HepG2 (cell line): ENCODE data around the gene PIK3R1. TPM values are rescaled to one million over a fixed set of nuclear protein-coding genes. Genes with fewer than 3 reads are reported as not detected.

Source experiments
- ATAC-seq: fragments of 200-7000 bp; cut with Tn5 transposase; 3 replicates; pipeline ENCODE4 v1.9.1; 2020; ENCODE audit warnings: mild to moderate bottlenecking, moderate library complexity
- BruUV-seq: library from RNA; stranded (reverse); fragments of 400-500 nt; replicated peaks from 2 replicates; lab custom pipeline; 2021; lab: Mats Ljungman, UMichigan
- CTCF ChIA-PET: fragments of 300-600 bp; formaldehyde crosslinking; extraction: SDS; loops from one replicate; lab custom pipeline; 2021; ENCODE audit warnings: low total read pairs, inconsistent platforms, low intra/inter-chr PET ratio; lab: Yijun Ruan, JAX
- POLR2A ChIA-PET: fragments of 350-600 bp; sonication (Branson Sonifier 250); formaldehyde crosslinking; loops from one replicate; lab custom pipeline; 2020; ENCODE audit warnings: antibody characterized with exemption, inconsistent platforms; lab: Yijun Ruan, JAX
- DNase-seq: peaks from one replicate; pipeline ENCODE4 v3.0.0-alpha.2; 2015; ENCODE audit warnings: low spot score
- FAIRE-seq: peaks from 3 replicates; lab custom pipeline; 2011; peaks lifted over from hg19 to GRCh38; lab: Jason Lieb, UNC
- H2AFZ ChIP-seq: one replicate; pipeline ENCODE4 v1.6.1; 2011; ENCODE audit warnings: low read length, inconsistent platforms
- H3K27ac ChIP-seq: fragments of 300-600 bp; 3 replicates; pipeline ENCODE4 v1.8.0; 2011; ENCODE audit warnings: mixed run types, mild to moderate bottlenecking, mixed read lengths, low read length, inconsistent platforms; ENCODE audit not compliant: insufficient read depth; ENCODE audit errors: extremely low read length
- H3K27me3 ChIP-seq, 2 experiments: fragments of 200-600 bp in 1 of 2; 2 replicates in 1 of 2; 3 replicates in 1 of 2; pipeline versions ENCODE4 v1.6.0 to v1.8.0; 2011; ENCODE audit warnings: low read length in 2 of 2, mild to moderate bottlenecking in 2 of 2, moderate library complexity in 2 of 2, inconsistent platforms in 1 of 2; ENCODE audit not compliant: insufficient read depth in 2 of 2, control insufficient read depth in 1 of 2
- H3K36me3 ChIP-seq, 2 experiments: fragments of 200-600 bp in 1 of 2; replicated peaks in 1 of 2; 2 replicates in 1 of 2; 3 replicates in 1 of 2; pipeline versions ENCODE4 v1.5.1 to v1.8.0; 2011; ENCODE audit warnings: low read length in 2 of 2, inconsistent platforms in 1 of 2; ENCODE audit not compliant: insufficient read depth in 2 of 2, control insufficient read depth in 1 of 2
- H3K4me1 ChIP-seq: 2 replicates; pipeline ENCODE4 v1.5.1; 2012; ENCODE audit warnings: low read length, inconsistent platforms; ENCODE audit not compliant: insufficient read depth
- H3K4me2 ChIP-seq: 2 replicates; pipeline ENCODE4 v1.6.0; 2011; ENCODE audit warnings: low read depth, low read length, inconsistent platforms
- H3K4me3 ChIP-seq, 3 experiments: fragments of 200-600 bp in 1 of 3; sonication (generic), shearing (Covaris generic) in 1 of 3; replicated peaks in 1 of 3; 2 replicates each; pipeline ENCODE4 v1.5.1; 2011 to 2016; ENCODE audit warnings: low read length in 3 of 3, inconsistent platforms in 2 of 3, low read depth in 2 of 3, mild to moderate bottlenecking in 2 of 3, control low read depth in 1 of 3, mixed read lengths in 1 of 3; ENCODE audit not compliant: insufficient read depth in 1 of 3
- H3K79me2 ChIP-seq: one replicate; pipeline ENCODE4 v1.6.1; 2011; ENCODE audit warnings: low read length, inconsistent platforms; ENCODE audit not compliant: insufficient read depth
- H3K9ac ChIP-seq: 2 replicates; pipeline ENCODE4 v1.6.0; 2011; ENCODE audit warnings: mild to moderate bottlenecking, low read depth, low read length, inconsistent platforms; ENCODE audit not compliant: insufficient read depth
- H3K9me3 ChIP-seq: 2 replicates; pipeline ENCODE4 v1.5.1; 2012; ENCODE audit warnings: mild to moderate bottlenecking, low read length
- H4K20me1 ChIP-seq: 2 replicates; pipeline ENCODE4 v1.6.0; 2011; ENCODE audit warnings: inconsistent platforms, mild to moderate bottlenecking, low read length, moderate library complexity; ENCODE audit not compliant: insufficient read depth
- POGK ChIP-seq: sonication (generic); formaldehyde crosslinking; conservative IDR thresholded peaks from 2 replicates; pipeline ENCODE4 v1.8.0; 2022; ENCODE audit warnings: mild to moderate bottlenecking, moderate library complexity, missing genetic modification reagents
- SP2 ChIP-seq: sonication (generic); formaldehyde crosslinking; IDR thresholded peaks from 2 replicates; pipeline ENCODE4 v1.5.1; 2020; ENCODE audit warnings: mild to moderate bottlenecking, missing genetic modification reagents
- TFDP2 ChIP-seq: sonication (generic); formaldehyde crosslinking; IDR thresholded peaks from 2 replicates; pipeline ENCODE4 v1.4.0; 2020; ENCODE audit warnings: missing genetic modification reagents
- THAP11 ChIP-seq: IDR thresholded peaks from 2 replicates; pipeline ENCODE4 v1.6.1; 2016; ENCODE audit warnings: missing biosample characterization, missing genetic modification reagents
- ZMYM4 ChIP-seq: sonication (generic); formaldehyde crosslinking; IDR thresholded peaks from 2 replicates; pipeline ENCODE4 v1.8.1; 2023; ENCODE audit warnings: mild to moderate bottlenecking, missing genetic modification reagents
- ZNF138 ChIP-seq: sonication (generic); formaldehyde crosslinking; IDR thresholded peaks from 2 replicates; pipeline ENCODE4 v1.5.0; 2020; ENCODE audit warnings: mild to moderate bottlenecking, low read depth, missing genetic modification reagents
- WGBS: methylation state at CpG from one replicate; pipeline ENCODE4 v1.1.6; 2017; ENCODE audit warnings: low lambda C conversion rate; 5-methylcytosine and 5-hydroxymethylcytosine counted together
- in situ Hi-C: cut with HindIII; loops from 2 replicates; pipeline ENCODE4 v1.10.0; 2017; ENCODE audit warnings: low pct_unique_long_range_greater_than_20kb; ENCODE audit not compliant: extremely low pct_ligation_motif_present
- intact Hi-C: fragments of 100-400 bp; cut with micrococcal nuclease; formaldehyde crosslinking; loops from one replicate; pipeline ENCODE4 v1.10.0; 2022; ENCODE audit not compliant: unreplicated experiment
- polyA plus RNA-seq, 8 experiments: library from polyadenylated mRNA; depleted of rRNA in 3 of 8; stranded (reverse) in 7 of 8; unstranded in 1 of 8; fragments of >200 nt; fragmentation: Illumina TruSeq in 4 of 8; extraction: Trizol in 4 of 8; gene quantifications; 2 replicates each; pipeline versions ENCODE4 v1.2.1 to v1.2.3, GENCODE V29; 2011 to 2016; ENCODE audit warnings: low read depth in 4 of 8, missing spikeins in 1 of 8, mixed read lengths in 1 of 8; ENCODE audit not compliant: insufficient read depth in 1 of 8
- total RNA-seq, 5 experiments: library from RNA; depleted of rRNA; stranded (reverse); fragments of >200 nt; fragmentation: Illumina TruSeq; extraction: Trizol; gene quantifications; 2 replicates each; pipeline ENCODE4 v1.2.3, GENCODE V29; 2016; ENCODE audit warnings: low read depth in 1 of 5

Gene PIK3R1
- total and polyA plus RNA-seq, 2 of the 13 experiments (the other 11 are each of a cell fraction or from before 2014, with no cell fraction given), result 8.4 to 21.3 TPM

DNA sequence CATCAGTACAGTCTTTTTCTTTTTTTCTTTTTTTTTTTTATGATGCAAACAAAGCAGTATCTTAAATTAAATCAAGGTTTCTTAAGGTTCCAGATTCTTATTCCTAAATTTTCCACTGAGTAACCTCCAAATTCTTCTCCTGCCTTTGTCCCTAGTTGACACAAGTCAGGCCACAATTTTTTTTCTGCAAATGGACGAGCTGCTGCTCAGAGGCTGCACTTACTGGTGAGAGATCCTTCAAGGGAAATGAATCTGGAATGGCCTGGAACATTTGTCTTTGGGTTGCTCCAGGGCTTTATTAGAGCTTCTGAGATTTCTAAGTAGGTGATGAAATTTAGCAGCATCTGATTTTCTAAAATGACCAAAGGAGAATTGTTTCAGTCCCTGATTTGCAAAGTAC lies 39.3 kb downstream of the PIK3R1 start (continued):
- TF ChIP-seq POGK (CRISPR knock-in tag), result no peak
- no peak for TF ChIP-seq ZNF138 (CRISPR knock-in tag)
- TF ChIP-seq ZMYM4 (CRISPR knock-in tag), result no peak
- no peak for TF ChIP-seq SP2 (CRISPR knock-in tag)

- no peak overlapping the region for H3K4me2 ChIP-seq
- WGBS, result 96% methylated on average over 6 of the region's 6 CpGs
- peaks cover 47% of the 10 kb centered on the region for H3K79me2 ChIP-seq
- intact Hi-C loops (no loop called here), in situ Hi-C loops (loop anchor here (10.0 kb wide), 1 partner anchor 761 kb away; no protein-coding TSS in a partner anchor)
- H3K9ac ChIP-seq, result no peak overlapping the region
- BruUV-seq, result no TSS peak
- no peak overlapping the region for H2AFZ ChIP-seq
- no peaks in the 10 kb centered on the region for H3K9me3 ChIP-seq
- H3K27me3 ChIP-seq, result no peaks in the 10 kb centered on the region
- no peak overlapping the region for H3K4me3 ChIP-seq
- CTCF ChIA-PET, result no interaction called here
- FAIRE-seq, result no peak
- H3K36me3 ChIP-seq, result peaks cover 0 to 6% of the 10 kb centered on the region in 2 experiments; a peak in 1 of 5 replicates
- no peak for TF ChIP-seq TFDP2 (CRISPR knock-in tag)
- no peak for TF ChIP-seq THAP11 (CRISPR knock-in tag)
- TF ChIP-seq, all 625 proteins: peak for 0
- no peaks in the 10 kb centered on the region; the same call in 1 of the 2 replicates for H4K20me1 ChIP-seq
- POLR2A ChIA-PET, result no interaction called here
- DNase-seq, result no peak
- peaks cover 18% of the 10 kb centered on the region for H3K4me1 ChIP-seq
- no peak overlapping the region for H3K27ac ChIP-seq
- ATAC-seq, result no peak
Measured at GRCh38 chr5:68255305-68256120, 40.0 kb downstream of the PIK3R1 start.
